ENCODE data around the gene LIN28B. TPM values are rescaled to one million over a fixed set of nuclear protein-coding genes. Genes with fewer than 3 reads are reported as not detected.

LIN28B gene
- polyA plus RNA-seq, 10 donors = 0.06 to 0.23 (median 0.11) TPM; not detected in 1

DNA sequence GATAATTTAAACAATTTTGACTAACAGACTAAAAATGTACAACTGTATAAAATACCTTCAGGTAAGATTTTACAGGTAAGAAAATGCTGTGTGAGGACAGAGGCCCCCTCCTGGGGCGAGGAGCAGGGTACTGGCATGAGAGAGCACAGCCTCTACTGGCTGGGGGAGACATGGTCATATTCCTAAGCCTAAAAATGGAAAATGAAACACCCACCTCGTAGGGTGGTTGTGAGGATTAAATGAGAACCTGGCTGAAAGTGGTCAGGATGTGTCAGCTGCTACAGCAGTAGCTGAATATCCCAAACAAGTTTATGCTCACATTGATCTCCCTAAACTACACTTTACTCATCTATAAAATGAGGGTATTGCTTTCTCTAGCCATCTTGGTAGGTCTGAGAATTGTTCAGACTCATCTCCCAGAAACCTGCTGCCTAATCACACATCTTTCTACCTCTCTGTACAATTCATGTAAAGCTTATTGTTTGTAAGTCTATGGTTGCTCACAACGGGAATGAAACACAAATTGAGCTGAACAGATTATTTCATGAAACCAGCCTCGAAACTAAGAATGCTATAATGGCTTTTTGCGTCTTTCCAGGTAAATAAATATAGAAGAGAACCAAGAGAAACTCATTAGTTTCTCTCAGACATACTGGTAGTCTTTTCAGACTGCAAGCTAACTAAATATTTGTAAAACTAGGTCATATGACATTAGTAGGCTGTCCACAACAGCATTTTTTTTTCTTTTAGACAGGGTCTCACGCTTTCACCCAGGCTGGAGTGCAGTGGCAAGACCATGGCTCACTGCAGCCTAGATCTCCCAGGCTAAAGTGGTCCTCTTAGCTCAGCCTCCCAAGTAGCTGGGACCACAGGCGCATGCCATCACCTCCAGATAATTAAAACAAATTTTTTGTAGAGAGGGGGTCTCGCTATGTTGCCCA is 153.3 kb downstream of the LIN28B start:
- no peak for DNase-seq

DNA sequence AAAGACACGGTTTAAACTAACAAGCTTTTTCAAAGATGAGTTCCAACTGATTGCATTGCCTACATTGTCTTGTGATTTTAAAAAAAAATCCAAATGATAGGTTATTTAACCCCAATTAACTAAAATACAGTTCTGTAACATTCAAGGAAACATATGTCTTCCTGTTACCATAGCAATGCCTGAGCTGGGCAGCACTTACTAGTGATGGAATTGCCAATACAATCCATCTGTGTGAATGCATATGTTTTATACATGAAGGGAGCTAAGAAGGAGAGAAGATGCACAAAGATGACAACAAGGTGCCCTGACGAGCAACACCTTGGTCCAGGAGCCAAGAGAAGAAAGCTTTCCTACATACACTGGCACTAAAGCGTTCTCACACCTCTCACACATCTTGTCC is 154.2 kb downstream of the LIN28B start:
- DNase-seq = no peak

DNA sequence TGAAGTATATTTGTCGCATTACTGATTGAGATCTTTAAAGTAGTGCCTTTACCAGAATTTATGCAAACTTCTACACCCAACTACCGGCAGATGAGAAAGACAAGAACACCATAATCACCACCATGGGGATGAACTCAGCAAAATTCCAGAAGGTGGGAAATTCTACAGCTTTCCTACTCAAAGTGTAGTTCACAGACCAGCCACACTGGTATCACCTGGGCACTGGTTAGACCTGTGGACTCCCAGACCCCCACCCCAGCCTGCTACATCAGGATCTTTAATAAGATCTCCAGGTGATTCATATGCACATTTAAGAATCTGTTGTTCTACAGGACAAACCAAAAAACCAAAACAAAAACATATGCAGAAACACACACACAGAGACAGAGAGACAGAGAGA is 155.0 kb downstream of the LIN28B start:
- DNase-seq = no peak

DNA sequence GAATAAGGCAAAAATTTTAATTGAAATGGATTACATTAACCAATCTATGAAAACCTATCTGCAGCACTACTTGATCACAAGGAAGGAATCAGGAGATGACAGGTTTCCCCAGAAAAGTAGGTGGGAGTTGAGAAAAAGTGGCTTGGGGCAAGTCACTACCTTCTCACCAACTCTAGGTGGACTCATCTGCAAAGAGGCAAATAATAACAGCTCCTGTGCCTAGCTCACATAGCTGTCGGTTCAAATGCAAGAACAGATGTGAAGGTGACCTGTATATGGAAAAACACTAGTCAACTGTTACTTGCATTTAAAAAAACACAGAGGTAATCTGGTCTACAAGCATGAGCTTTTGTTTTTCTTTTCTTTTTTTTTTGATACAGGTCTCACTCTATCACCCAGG is 155.7 kb downstream of the LIN28B start:
- no peak for DNase-seq

DNA sequence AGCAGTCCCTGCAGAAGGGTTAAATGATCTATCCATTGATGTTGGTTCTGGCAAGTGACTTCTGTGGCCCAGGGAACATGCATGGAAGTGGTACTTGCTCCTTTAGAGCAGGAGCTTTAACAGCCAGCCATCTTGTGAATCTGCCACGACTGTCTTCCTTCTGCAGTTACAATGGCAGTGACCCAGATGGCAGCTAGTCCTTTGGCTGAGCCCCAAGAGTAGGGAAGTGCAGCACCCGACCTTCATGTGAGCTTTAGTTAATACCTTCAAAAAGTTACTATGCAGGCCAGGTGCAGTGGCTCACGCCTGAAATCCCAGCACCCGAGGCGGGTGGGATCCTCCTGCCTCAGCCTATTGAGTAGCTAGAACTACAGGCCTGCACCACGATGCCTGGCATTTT is 156.5 kb downstream of the LIN28B start:
- no peak for DNase-seq

DNA sequence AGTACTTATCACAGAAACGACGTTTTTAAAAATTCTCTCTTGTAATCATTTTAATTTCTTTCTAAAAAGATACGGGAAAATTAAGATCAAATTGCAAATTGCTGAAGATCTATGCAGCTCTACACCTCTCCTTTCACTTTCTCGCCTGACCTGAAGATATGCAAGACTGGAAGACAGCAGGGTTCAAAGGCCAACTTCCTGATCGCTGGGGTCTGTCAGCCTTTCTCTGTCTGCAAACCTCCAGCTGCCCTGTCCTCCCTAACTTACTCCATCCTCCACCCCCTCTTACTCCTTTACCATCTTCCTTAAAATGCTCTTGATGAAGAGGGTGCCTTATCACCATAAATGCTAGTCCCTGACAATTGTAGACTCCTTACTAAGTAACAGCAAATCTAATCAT is 159.2 kb downstream of the LIN28B start:
- no peak for DNase-seq

DNA sequence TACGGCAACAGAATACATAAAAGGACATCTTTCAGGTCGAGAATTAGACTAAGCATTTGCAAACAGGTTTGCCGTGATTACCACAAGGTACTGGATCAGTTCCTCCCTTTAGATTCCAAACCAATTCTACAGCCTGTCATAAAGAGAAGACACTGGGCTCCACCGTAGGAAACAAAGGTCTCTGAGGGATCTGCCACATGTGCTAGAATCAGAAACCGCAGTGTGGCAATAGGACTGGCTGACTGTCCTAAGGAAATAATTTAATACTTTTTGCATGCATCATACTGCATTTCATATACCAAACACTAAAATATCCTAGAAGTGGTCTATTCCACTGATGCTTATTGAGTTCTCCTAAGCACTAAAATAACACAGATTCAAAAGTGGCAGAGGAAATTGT is 163.7 kb downstream of the LIN28B start:
- DNase-seq = no peak

DNA sequence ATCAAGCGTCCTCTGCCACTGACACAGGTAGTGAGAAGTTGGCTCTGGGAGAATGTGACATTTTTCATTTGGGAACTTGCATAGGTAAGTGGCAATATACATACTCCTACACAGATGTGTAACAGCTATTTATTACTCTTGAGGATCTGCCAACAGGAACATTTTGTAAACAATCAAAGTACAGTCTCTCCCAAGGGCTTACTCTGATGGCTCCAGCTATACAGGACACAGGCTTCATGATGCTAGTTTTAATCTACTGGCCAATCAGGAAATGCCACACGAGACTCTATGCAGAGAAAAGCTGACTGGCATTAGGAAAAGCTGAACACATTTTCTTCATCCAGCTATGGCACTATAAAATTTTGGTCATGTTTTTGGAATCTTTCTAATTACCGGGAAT is 165.1 kb downstream of the LIN28B start:
- no peak for DNase-seq

DNA sequence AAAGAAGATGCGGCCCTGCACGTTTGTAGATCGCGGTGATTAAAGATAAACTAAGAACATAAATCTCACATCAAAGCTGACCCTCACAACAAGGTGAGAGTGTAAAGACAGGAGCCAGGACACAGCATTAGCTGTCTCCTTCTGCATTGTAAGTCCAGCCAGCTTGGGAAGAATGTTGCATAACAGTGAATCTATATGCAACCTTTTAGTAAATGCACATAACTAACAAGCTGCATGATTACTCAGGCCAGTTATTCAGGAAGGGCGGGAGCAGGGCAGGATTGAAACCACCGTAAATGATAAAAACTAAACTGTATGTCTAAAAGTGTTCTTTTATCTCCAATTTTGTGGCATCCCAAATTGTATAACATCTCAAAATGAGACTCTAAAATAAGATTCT is 165.8 kb downstream of the LIN28B start:
- DNase-seq = no peak

Other genes with a start within 250 kb of the LIN28B start
- 10 to 100 TPM in 3 of 10 donors, 1 to 10 TPM in 7; 6.1 to 12.2 (median 9.0) TPM for gene HACE1, start 97.2 kb upstream of the LIN28B start, polyA plus RNA-seq (ENCODE audit: insufficient read length in 10 of 10)
- 10 to 100 TPM; 47.4 to 94.8 (median 63.8) TPM for gene POPDC3, start 222.9 kb downstream of the LIN28B start, polyA plus RNA-seq (ENCODE audit: insufficient read length in 10 of 10)